Hematopoietic multipotent progenitor cell treated with erythropoietin and hydrocortisone succinate and interleukin-3 and kit ligand, for 15 days (in vitro differentiated cells): ENCODE measurements around the gene PLCL1.
"Not testable (repeated sequence)": the region's sequence is repeated elsewhere in the genome, so short reads cannot be mapped to it uniquely, and the experiment has no call there.

ENCODE experiments used
- DNase-seq: peaks from one replicate; pipeline ENCODE4 v3.0.0-alpha.2; 2015; ENCODE audit warnings: low spot score

PLCL1 gene

GRCh38 chr2:198000417-198000816 is 196.0 kb downstream of the PLCL1 start:
- no peak for DNase-seq

DNA sequence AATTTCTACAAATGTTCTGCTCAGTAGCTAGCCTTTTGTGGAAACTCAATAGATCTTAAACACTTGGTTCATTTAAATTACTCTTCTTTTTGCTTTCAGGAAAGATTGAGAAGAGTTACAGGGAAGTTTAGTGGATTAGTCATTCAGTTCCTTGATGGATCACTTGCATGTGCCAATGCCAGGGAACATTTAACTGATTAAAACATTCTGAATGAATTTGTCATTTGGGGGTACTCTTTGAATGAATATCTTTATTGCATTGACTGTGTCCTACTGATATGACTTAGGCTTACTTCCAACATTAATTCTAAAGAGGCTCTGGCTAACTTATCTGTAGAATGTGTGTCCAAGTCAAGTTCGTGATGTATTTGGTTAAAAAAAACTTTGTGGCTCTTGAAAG is 199.8 kb downstream of the PLCL1 start:
- DNase-seq = no peak

DNA sequence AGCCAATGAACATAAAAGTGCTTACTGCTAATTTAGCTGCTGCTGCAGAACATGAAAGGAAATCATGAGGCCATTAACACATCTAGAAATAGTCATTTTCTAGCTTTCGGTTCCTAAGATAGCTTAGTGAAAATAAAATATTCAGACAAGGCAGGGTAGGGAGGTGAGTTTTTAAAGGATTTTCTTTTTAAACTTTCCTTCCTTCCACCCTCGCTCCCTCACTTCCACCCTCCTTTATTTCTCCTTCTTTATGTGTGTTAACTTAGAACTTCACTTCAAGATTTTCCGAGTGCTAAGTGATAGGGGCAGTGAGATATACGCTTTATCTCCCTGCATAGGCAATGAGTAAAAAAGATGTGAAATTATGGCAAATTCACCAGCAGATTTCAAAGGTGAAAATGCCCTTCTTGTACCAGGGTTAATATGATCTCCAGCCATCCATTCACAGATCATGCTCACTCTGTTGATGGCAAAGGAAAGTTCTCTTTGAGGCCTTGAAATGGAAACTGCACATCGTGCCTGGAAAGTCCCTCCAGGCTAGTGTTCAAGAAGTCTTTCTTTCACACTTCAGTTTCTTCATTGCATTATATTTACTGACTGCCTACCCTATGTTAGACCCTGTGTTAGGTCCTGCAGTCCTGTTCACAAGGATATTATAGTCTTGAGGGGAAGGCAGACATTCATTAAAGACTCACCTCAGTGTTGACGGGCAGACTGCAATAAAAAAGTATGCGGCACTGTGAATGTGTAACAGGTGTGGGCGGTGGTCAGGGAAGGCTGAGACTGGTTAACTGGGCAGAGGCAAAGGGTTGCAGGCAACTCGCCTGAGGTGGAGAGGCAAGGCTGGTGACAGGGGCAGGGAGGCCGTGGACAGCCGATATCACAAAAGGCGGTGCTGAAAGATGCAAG is 200.8 kb downstream of the PLCL1 start:
- no peak for DNase-seq

DNA sequence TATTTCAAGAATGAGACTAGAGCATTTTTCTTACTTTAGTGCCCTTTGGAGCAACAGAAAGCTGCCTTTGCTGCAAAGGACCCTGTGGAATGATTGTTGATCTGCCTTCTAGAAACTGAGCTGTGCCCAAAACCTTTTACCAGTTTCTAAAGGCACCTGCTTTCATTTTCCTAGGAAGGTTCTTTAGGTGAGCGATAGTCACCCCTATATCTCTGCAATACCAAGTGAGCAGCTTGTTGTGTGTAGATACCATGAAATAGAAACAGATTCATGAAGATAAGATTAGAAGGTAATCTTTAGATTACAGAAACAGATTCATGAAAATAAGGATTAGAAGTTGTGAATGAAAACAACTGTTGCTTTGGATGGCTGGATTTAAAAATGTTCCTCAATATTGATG is 202.3 kb downstream of the PLCL1 start:
- no peak for DNase-seq

GRCh38 chr2:198008230-198008629 is 203.8 kb downstream of the PLCL1 start:
- no peak for DNase-seq

GRCh38 chr2:198012025-198012424 is 207.6 kb downstream of the PLCL1 start:
- DNase-seq = no peak

DNA sequence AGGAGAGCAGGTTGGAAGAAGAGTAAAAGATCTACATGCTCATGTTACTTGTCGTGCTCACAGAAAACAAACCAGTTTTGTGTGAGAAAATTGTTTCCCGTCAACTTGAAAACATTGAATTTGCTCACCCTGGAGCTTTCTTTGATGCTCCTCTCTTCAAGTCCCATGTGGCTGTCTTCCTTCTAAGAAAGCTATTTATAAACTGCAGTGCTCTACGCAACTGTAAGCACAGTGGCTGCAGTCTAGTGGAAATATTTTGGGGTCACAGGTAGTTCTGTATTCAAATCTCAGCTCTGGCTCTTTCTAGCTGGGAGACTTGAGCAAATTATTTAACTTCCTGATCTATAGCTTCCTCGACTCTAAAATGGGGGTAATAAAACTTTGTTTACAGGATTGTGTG is 211.8 kb downstream of the PLCL1 start:
- no peak for DNase-seq

DNA sequence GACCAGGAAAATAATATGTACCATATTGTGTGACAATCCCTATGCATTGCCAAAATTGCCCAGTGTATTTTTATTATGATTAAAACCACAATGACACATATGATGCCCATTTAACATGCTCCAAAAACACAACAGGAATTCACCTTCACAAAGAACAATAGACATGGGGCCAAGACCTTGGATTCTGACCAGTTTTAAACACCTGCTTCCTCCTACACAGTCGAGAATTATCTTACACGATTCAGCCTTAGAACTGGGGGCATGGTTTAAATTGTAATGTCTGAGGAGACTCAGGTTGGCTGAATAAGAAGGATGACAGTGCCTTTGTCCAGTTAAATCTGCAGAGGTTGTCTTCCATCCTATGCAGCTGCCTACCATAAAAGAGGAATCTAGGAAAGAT is 212.7 kb downstream of the PLCL1 start:
- DNase-seq = no peak

GRCh38 chr2:198028955-198029354 is 224.6 kb downstream of the PLCL1 start:
- no peak for DNase-seq

DNA sequence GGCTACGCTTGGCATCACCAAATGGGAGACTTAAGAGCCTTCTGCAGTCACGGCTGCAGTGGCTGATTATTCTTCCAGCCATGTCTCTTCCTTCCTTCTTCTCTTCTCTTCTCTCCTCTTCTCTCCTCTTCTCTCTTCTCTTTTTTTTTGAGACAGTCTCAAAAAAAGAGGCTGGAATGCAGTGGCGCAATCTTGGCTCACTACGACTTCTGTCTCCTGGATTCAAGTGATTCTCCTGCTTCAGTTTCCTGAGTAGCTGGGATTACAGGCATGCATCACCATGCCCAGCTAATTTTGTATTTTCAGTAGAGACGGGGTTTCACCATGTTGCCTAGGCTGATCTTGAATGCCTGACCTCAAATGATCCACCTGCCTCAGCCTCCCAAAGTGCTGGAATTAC is 225.2 kb downstream of the PLCL1 start:
- DNase-seq = not testable (repeated sequence)

DNA sequence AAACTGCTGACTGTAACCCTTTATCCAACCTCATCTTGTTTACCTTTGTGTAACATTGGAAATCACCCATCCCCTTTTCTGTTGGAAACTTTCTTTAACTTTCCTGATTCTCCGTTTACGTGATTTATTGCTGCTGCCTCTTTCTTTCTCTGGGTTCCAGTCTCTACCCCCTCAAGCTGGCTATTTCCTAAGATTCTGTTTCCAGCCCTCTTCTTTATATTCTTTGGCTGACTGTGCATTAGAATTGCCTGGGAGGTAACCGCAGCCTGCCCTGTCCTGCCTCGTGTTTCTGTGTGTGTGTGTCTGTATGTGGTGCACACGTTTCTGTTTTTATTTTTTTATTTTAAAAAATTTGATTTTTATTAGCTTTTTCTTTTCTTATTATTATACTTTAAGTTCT is 229.2 kb downstream of the PLCL1 start:
- DNase-seq = no peak

- DNase-seq = no peak
Measured at GRCh38 chr2:198036029-198036879, 231.9 kb downstream of the PLCL1 start.

GRCh38 chr2:198040835-198041234 is 236.4 kb downstream of the PLCL1 start:
- DNase-seq = no peak

DNA sequence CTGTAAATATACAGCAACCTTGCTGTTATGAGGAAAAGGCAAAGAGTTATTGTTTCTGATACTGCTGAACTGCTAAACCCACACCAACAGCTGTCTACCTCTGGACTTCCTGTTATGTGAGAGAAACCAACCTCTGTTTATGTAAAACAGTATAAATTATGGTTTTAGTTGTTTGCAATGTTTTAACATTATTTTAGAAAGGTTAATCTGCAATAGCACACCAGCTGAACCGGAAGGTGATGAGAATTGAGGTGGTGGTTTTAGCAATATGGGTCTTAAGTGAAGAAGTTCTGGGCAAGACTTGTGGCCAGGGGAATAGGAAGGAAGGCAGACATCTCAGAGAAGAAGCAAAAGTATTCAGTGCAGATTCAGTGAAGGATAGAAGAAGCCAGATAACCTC is 237.8 kb downstream of the PLCL1 start:
- DNase-seq = no peak

- DNase-seq = no peak
Measured at GRCh38 chr2:198044777-198045176, 240.4 kb downstream of the PLCL1 start.

DNA sequence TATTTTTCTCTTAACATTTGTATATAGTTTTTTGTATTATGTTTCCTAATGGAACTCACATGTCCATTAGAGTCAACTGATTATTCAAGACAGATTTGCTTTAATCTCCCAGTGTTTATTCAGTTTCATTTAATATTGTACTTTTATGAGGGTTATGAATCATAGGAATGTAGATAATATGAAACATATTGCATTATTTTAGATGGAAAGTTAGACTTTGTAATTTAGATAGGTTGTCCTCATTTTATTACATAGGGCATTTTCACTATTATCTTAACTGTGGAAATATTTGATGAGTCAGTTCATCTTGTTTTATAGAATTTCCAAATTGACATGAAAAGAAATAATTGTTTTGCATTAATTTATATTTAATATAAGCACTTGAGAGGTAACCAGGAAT is 240.8 kb downstream of the PLCL1 start:
- DNase-seq = no peak

GRCh38 chr2:198052741-198053140 is 248.3 kb downstream of the PLCL1 start:
- no peak for DNase-seq

GRCh38 chr2:198053148-198053547 is 248.8 kb downstream of the PLCL1 start:
- DNase-seq = no peak

- no peak for DNase-seq
Measured at GRCh38 chr2:198053776-198054175, 249.4 kb downstream of the PLCL1 start.

- no peak for DNase-seq
Measured at GRCh38 chr2:198054299-198054698, 249.9 kb downstream of the PLCL1 start.

DNA sequence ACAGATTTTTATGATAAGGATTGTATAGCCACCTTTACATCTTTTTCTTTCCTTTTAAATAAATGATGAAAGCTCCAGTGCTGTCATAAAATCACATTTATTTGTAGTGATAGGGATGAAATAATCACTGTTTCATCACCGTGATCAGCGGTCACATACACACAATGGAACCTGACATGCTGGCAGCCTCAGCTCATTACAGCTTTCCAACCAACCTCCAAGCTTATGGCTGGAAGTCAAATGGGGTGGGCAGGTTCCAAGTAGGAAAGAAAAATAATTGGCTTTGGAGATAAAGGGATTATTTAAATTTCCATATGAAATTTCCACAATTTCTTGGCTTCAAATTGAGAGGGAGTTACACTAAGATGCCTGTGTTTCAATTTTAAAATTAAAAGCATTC is 251.3 kb downstream of the PLCL1 start:
- DNase-seq = no peak

GRCh38 chr2:198056836-198057235 is 252.4 kb downstream of the PLCL1 start:
- DNase-seq = no peak

GRCh38 chr2:198059800-198060199 is 255.4 kb downstream of the PLCL1 start:
- DNase-seq = no peak
